Endothelial cell of umbilical vein (primary cell): ENCODE measurements around the gene ZPR1. TPM values are rescaled to one million over a fixed set of nuclear protein-coding genes. Genes with fewer than 3 reads are reported as not detected.
A peak's percentile ranks its signal among the peaks of the same experiment; 100 is the strongest.

Experiments used
- BruUV-seq: library from RNA; stranded (reverse); fragments of 400-500 nt; replicated peaks from 2 replicates; lab custom pipeline; 2021; lab: Mats Ljungman, UMichigan
- CTCF ChIA-PET: fragments of 300-600, 350-600 bp; sonication (Branson Sonifier 250); formaldehyde crosslinking; loops from one replicate; lab custom pipeline; 2021; ENCODE audit warnings: antibody characterized with exemption, inconsistent platforms; lab: Charles Lee
- POLR2A ChIA-PET: fragments of 300-600, 350-600 bp; sonication (Branson Sonifier 250); formaldehyde crosslinking; loops from one replicate; lab custom pipeline; 2021; ENCODE audit warnings: antibody characterized with exemption, inconsistent platforms; lab: Charles Lee
- DNase-seq: peaks from one replicate; pipeline ENCODE4 v3.0.0-alpha.2; 2011; ENCODE audit warnings: low read depth, low spot score
- FAIRE-seq: peaks from 2 replicates; lab custom pipeline; 2011; peaks lifted over from hg19 to GRCh38; lab: Jason Lieb, UNC
- H2AFZ ChIP-seq: 2 replicates; pipeline ENCODE4 v1.6.0; 2012; ENCODE audit warnings: low read depth, low read length, control low read depth, inconsistent platforms
- H3K27ac ChIP-seq: 2 replicates; pipeline ENCODE4 v1.5.1; 2011; ENCODE audit warnings: low read depth, mild to moderate bottlenecking, control low read depth, low read length, moderate library complexity; ENCODE audit not compliant: insufficient read depth
- H3K27me3 ChIP-seq, 2 experiments: 2 replicates each; pipeline versions ENCODE4 v1.6.0 to v1.6.1; 2011; ENCODE audit warnings: low read length in 2 of 2, mixed read lengths in 1 of 2; ENCODE audit not compliant: control insufficient read depth in 2 of 2, insufficient read depth in 2 of 2
- H3K36me3 ChIP-seq, 2 experiments: 2 replicates in 1 of 2; 3 replicates in 1 of 2; pipeline ENCODE4 v1.5.1; 2011; ENCODE audit warnings: low read length in 2 of 2, mild to moderate bottlenecking in 1 of 2, moderate library complexity in 1 of 2; ENCODE audit not compliant: control insufficient read depth in 2 of 2, insufficient read depth in 2 of 2; ENCODE audit errors: extremely low read depth in 1 of 2
- H3K4me1 ChIP-seq: 3 replicates; pipeline ENCODE4 v1.5.1; 2011; ENCODE audit warnings: mild to moderate bottlenecking, low read length; ENCODE audit not compliant: control insufficient read depth, insufficient read depth; ENCODE audit errors: extremely low read depth
- H3K4me2 ChIP-seq: 2 replicates; pipeline ENCODE4 v1.6.1; 2011; ENCODE audit warnings: low read length, control low read depth, mixed read lengths; ENCODE audit not compliant: insufficient read depth
- H3K4me3 ChIP-seq, 3 experiments: fragments of 200-600 bp in 1 of 3; sonication (generic), shearing (Covaris generic) in 1 of 3; replicated peaks in 1 of 3; 2 replicates each; pipeline ENCODE4 v1.5.1; 2011 to 2016; ENCODE audit warnings: control low read depth in 3 of 3, low read length in 3 of 3, mild to moderate bottlenecking in 2 of 3, inconsistent platforms in 1 of 3, low read depth in 1 of 3, moderate library complexity in 1 of 3; ENCODE audit not compliant: insufficient read depth in 1 of 3
- H3K79me2 ChIP-seq: 2 replicates; pipeline ENCODE4 v1.6.0; 2012; ENCODE audit warnings: low read length, inconsistent platforms; ENCODE audit not compliant: control insufficient read depth, insufficient read depth
- H3K9ac ChIP-seq: replicated peaks from 2 replicates; pipeline ENCODE3; 2011; ENCODE audit warnings: low read length, control low read depth; ENCODE audit not compliant: insufficient read depth; ENCODE audit errors: extremely low read depth
- H3K9me1 ChIP-seq: replicated peaks from 3 replicates; pipeline ENCODE4 v1.6.0; 2011; ENCODE audit warnings: mild to moderate bottlenecking, low read length; ENCODE audit not compliant: control insufficient read depth, insufficient read depth; ENCODE audit errors: extremely low read depth
- H3K9me3 ChIP-seq: replicated peaks from 2 replicates; pipeline ENCODE4 v1.5.1; 2012; ENCODE audit warnings: low read length, inconsistent platforms; ENCODE audit not compliant: control insufficient read depth, insufficient read depth
- H4K20me1 ChIP-seq: replicated peaks from 2 replicates; pipeline ENCODE3; 2011; ENCODE audit warnings: mild to moderate bottlenecking, low read length; ENCODE audit not compliant: control insufficient read depth, insufficient read depth; ENCODE audit errors: extremely low read depth
- EZH2 ChIP-seq: IDR thresholded peaks from 2 replicates; pipeline ENCODE4 v1.6.1; 2012; ENCODE audit warnings: borderline replicate concordance, low read depth, mild to moderate bottlenecking, moderate library complexity, low read length, inconsistent platforms; ENCODE audit not compliant: severe bottlenecking
- FOS ChIP-seq: IDR thresholded peaks from 2 replicates; pipeline ENCODE4 v1.6.1; 2011; ENCODE audit warnings: mild to moderate bottlenecking, low read length, moderate library complexity, borderline replicate concordance; ENCODE audit not compliant: insufficient read depth
- GATA2 ChIP-seq: IDR thresholded peaks from 2 replicates; pipeline ENCODE4 v1.7.0; 2011; ENCODE audit warnings: low read depth, mild to moderate bottlenecking, moderate library complexity, mixed read lengths, low read length; ENCODE audit not compliant: insufficient read length, insufficient read depth
- MYC ChIP-seq: IDR thresholded peaks from one replicate; pipeline ENCODE4 v1.6.1; 2011; ENCODE audit warnings: mild to moderate bottlenecking, low read depth, low read length
- POLR2AphosphoS5 ChIP-seq: IDR thresholded peaks from 2 replicates; pipeline ENCODE4 v1.6.1; 2012; ENCODE audit warnings: low read depth, mild to moderate bottlenecking, control low read depth, low read length, moderate library complexity; ENCODE audit not compliant: insufficient read depth
- dilution Hi-C: fragments of 300-500 bp; cut with MboI; formaldehyde crosslinking; loops from one replicate; pipeline ENCODE4 v1.15.0; 2019; ENCODE audit warnings: low sequenced_read_pairs; ENCODE audit not compliant: extremely low pct_ligation_motif_present
- intact Hi-C: fragments of 100-400 bp; cut with micrococcal nuclease; formaldehyde crosslinking; loops from one replicate; pipeline ENCODE4 v1.10.0; 2022
- polyA plus RNA-seq, 4 experiments: library from polyadenylated mRNA; depleted of rRNA in 3 of 4; stranded (reverse) in 3 of 4; unstranded in 1 of 4; fragments of >200 nt; gene quantifications; 2 replicates each; pipeline versions ENCODE4 v1.2.1 to v1.2.3, GENCODE V29; 2011 to 2012; ENCODE audit warnings: missing spikeins in 1 of 4
- total RNA-seq: library from RNA; stranded (reverse); gene quantifications from 2 replicates; pipeline ENCODE4 v1.2.3, GENCODE V29; 2021
- TF ChIP-seq, protein P1 (sequence below): IDR thresholded peaks from 2 replicates; pipeline ENCODE4 v1.6.1; 2011; ENCODE audit not compliant: insufficient read depth, insufficient read length
- TF ChIP-seq, protein P2 (sequence below), 2 donors: IDR thresholded peaks; 1 replicate in 1 of 2; 2 replicates in 1 of 2; pipeline ENCODE4 v1.5.1; 2011; ENCODE audit warnings: low read length in 2 of 2, mild to moderate bottlenecking in 2 of 2, moderate library complexity in 2 of 2, control low read depth in 1 of 2, inconsistent platforms in 1 of 2, low read depth in 1 of 2; ENCODE audit not compliant: insufficient read depth in 1 of 2; ENCODE audit errors: extremely low read depth in 1 of 2

ZPR1 gene
- total and polyA plus RNA-seq, 2 donors (not counting 3 experiments of a cell fraction or from before 2014, with no cell fraction given), result 22.6 to 54.5 TPM

DNA sequence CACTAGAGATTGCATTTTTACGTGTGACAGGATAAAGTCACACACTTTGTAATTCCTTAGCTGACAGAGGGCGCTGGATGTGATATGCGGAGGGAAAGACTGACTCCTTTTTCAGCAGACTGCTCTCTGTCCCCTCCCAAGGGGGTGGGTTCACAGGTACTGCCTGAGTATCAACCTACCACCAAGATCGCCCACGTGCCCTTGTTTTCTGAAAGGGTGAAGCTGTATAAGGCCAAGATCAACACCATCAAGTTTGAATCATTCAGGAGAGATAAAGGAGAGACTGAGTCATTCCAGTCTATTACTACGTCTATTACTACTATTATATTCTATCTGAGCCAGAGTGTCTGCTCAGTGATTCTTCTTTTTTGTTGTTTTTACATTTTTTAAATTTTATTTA, 45.7 kb downstream of the ZPR1 start:
- Histone ChIP-seq H3K36me3 (no peaks in the 10 kb centered on the region), H3K4me2 (no peak overlapping the region), H3K27me3 (no peaks in the 10 kb centered on the region), H3K27ac (no peak overlapping the region), H3K79me2 (no peaks in the 10 kb centered on the region), H4K20me1 (no peaks in the 10 kb centered on the region), H3K9ac (no peak overlapping the region), H3K9me1 (no peaks in the 10 kb centered on the region), H2AFZ (no peak overlapping the region), H3K4me3 (no peak overlapping the region), H3K9me3 (no peaks in the 10 kb centered on the region), H3K4me1 (peaks cover 11% of the 10 kb centered on the region)
- CTCF ChIA-PET, result interaction anchor here (1.3 to 4.6 kb wide), 7 partner anchors 10 to 484 kb away, joined by 4 to 67 read pairs (median 7); partner anchors contain the start of genes APOA5 and PAFAH1B2
- FAIRE-seq (peak; percentile 62), DNase-seq (peak; percentile 34)
- intact Hi-C loops (loop anchor here (1.0 kb wide), 1 partner anchor 10 kb away; no protein-coding TSS in a partner anchor), dilution Hi-C loops (no loop called here)
- TF ChIP-seq EZH2 (no peak), GATA2 (peak; percentile 68), POLR2AphosphoS5 (no peak), MYC (no peak), FOS (peak; percentile 62)
- TF ChIP-seq, protein P1, sequence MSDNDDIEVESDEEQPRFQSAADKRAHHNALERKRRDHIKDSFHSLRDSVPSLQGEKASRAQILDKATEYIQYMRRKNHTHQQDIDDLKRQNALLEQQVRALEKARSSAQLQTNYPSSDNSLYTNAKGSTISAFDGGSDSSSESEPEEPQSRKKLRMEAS, result no peak
- TF ChIP-seq, protein P2, sequence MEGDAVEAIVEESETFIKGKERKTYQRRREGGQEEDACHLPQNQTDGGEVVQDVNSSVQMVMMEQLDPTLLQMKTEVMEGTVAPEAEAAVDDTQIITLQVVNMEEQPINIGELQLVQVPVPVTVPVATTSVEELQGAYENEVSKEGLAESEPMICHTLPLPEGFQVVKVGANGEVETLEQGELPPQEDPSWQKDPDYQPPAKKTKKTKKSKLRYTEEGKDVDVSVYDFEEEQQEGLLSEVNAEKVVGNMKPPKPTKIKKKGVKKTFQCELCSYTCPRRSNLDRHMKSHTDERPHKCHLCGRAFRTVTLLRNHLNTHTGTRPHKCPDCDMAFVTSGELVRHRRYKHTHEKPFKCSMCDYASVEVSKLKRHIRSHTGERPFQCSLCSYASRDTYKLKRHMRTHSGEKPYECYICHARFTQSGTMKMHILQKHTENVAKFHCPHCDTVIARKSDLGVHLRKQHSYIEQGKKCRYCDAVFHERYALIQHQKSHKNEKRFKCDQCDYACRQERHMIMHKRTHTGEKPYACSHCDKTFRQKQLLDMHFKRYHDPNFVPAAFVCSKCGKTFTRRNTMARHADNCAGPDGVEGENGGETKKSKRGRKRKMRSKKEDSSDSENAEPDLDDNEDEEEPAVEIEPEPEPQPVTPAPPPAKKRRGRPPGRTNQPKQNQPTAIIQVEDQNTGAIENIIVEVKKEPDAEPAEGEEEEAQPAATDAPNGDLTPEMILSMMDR (IDR thresholded peaks at IDR 0.05; ENCODE audit: extremely low read depth in 1 of 2, insufficient read depth in 1 of 2, low read depth in 1 of 2, low read length in 2 of 2), result no peak
- BruUV-seq, result no TSS peak
- POLR2A ChIA-PET, result no interaction called here
